ENCODE measurements around the gene SSTR4.
"Not testable (repeated sequence)": the region's sequence is repeated elsewhere in the genome, so short reads cannot be mapped to it uniquely, and the experiment has no call there.

DNA sequence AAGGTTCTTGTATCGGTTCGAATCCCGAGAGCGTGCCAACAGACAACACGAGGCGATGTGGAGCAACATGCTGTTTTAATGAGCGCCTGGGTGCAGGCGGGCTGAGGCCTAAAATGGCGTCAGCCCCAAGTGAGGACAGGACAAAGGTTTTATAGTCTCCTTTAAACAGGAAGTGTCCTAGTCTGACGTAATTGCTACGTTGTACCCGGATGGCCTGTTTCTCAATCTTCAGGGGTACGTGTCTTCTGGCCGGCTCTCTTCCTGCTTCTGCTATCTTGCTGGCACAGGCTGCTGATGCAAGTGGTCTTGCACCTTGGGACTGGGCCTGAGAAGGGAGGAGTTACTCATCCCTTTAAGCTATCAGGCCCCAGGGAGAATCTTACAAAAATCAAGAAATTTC is 9.6 kb upstream of the SSTR4 start:
- TF ChIP-seq, protein P1, sequence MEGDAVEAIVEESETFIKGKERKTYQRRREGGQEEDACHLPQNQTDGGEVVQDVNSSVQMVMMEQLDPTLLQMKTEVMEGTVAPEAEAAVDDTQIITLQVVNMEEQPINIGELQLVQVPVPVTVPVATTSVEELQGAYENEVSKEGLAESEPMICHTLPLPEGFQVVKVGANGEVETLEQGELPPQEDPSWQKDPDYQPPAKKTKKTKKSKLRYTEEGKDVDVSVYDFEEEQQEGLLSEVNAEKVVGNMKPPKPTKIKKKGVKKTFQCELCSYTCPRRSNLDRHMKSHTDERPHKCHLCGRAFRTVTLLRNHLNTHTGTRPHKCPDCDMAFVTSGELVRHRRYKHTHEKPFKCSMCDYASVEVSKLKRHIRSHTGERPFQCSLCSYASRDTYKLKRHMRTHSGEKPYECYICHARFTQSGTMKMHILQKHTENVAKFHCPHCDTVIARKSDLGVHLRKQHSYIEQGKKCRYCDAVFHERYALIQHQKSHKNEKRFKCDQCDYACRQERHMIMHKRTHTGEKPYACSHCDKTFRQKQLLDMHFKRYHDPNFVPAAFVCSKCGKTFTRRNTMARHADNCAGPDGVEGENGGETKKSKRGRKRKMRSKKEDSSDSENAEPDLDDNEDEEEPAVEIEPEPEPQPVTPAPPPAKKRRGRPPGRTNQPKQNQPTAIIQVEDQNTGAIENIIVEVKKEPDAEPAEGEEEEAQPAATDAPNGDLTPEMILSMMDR (IDR thresholded peaks at IDR 0.05; ENCODE audit: low read depth, low read length, missing input control) = not testable (repeated sequence)
- TF ChIP-seq HNF4A (conservative IDR thresholded peaks at IDR 0.05); FOXA1 (IDR thresholded peaks at IDR 0.05); TAF1 (conservative IDR thresholded peaks at IDR 0.05): not testable (repeated sequence)
- TF ChIP-seq, protein P2, sequence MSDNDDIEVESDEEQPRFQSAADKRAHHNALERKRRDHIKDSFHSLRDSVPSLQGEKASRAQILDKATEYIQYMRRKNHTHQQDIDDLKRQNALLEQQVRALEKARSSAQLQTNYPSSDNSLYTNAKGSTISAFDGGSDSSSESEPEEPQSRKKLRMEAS (IDR thresholded peaks at IDR 0.05) = not testable (repeated sequence)

All from liver (tissue), 3 donors.